ENCODE measurements around the gene IFFO2. TPM values are rescaled to one million over a fixed set of nuclear protein-coding genes. Genes with fewer than 3 reads are reported as not detected.

IFFO2 gene
- total and polyA plus RNA-seq, 2 of the 13 experiments (the other 11 are each of a cell fraction or from before 2014, with no cell fraction given) = 7.3 to 16.7 TPM

DNA sequence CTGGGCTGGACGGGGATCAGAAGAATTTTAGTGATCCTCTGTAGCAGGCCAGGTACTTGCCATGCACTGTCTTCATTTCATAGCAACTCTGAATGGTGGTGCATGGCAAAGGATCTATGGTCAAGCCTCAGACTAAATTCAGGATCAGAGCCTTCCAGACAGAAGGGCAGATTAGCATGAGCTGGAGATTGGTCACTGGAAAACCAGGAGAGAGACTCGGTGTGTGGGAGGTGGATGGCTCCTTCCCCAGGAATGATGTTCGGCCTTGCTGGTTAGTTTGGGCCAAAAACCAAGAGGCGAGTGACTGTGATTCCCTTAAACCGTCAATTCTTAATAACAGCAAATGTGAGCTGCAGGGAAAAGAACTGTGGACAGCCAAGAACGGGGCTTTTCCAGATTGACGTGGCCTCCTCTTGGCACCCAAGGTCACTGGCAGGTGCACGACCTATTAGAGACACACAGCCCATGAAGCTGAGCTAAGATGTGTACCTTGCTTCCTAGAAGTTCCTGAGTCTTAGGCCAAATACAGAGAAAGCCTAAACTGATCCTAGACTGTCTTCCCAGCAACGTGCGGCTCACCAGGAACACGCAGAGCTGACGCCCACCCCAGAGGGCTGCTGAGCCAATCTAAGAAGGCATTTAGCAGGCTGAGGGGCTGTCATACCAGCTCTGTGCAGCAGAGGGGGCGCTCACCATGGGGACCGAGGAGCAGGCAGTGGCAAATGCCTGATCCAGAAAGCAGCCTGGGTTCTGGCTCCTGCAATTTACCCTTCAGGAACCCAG, 72.6 kb downstream of the IFFO2 start (continued):
- TF ChIP-seq FOXC1 (CRISPR knock-in tag; IDR thresholded peaks at IDR 0.05; ENCODE audit: borderline replicate concordance) (peak; percentile 18; the same call in 1 of the 2 replicates), SAP130 (CRISPR knock-in tag; IDR thresholded peaks at IDR 0.05; ENCODE audit: low read depth) (0 out of 2 replicates have a peak, but pooled peaks have one; percentile 36), ZSCAN12 (CRISPR knock-in tag; IDR thresholded peaks at IDR 0.05) (no peak), XRCC5 (optimal IDR thresholded peaks at IDR 0.05; ENCODE audit: low read length) (peak; percentile 73), ZNF7 (CRISPR knock-in tag; IDR thresholded peaks at IDR 0.05) (no peak), PBX2 (CRISPR knock-in tag; IDR thresholded peaks at IDR 0.05) (no peak), KAT2B (IDR thresholded peaks at IDR 0.05; ENCODE audit: borderline replicate concordance, low read depth, low read length) (no peak), ZNF788 (CRISPR knock-in tag; IDR thresholded peaks at IDR 0.05; ENCODE audit: borderline replicate concordance) (0 out of 2 replicates have a peak, but pooled peaks have one; percentile 37), LCORL (IDR thresholded peaks at IDR 0.05) (no peak), LCORL (CRISPR knock-in tag; IDR thresholded peaks at IDR 0.05) (peak; percentile 48; the same call in 1 of the 2 replicates), JUN (CRISPR knock-in tag; IDR thresholded peaks at IDR 0.05) (no peak), MAFG (CRISPR knock-in tag; IDR thresholded peaks at IDR 0.05) (no peak), TOPORS (CRISPR knock-in tag; IDR thresholded peaks at IDR 0.05) (no peak), ZNF414 (CRISPR knock-in tag; IDR thresholded peaks at IDR 0.05) (0 out of 2 replicates have a peak, but pooled peaks have one; percentile 44), TBX2 (CRISPR knock-in tag; IDR thresholded peaks at IDR 0.05; ENCODE audit: borderline replicate concordance) (no peak), ZBTB20 (CRISPR knock-in tag; IDR thresholded peaks at IDR 0.05; ENCODE audit: borderline replicate concordance, low read depth) (no peak)
- TF ChIP-seq, protein P1, sequence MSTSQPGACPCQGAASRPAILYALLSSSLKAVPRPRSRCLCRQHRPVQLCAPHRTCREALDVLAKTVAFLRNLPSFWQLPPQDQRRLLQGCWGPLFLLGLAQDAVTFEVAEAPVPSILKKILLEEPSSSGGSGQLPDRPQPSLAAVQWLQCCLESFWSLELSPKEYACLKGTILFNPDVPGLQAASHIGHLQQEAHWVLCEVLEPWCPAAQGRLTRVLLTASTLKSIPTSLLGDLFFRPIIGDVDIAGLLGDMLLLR (CRISPR knock-in tag; IDR thresholded peaks at IDR 0.05) = no peak
- TF ChIP-seq, protein P2, sequence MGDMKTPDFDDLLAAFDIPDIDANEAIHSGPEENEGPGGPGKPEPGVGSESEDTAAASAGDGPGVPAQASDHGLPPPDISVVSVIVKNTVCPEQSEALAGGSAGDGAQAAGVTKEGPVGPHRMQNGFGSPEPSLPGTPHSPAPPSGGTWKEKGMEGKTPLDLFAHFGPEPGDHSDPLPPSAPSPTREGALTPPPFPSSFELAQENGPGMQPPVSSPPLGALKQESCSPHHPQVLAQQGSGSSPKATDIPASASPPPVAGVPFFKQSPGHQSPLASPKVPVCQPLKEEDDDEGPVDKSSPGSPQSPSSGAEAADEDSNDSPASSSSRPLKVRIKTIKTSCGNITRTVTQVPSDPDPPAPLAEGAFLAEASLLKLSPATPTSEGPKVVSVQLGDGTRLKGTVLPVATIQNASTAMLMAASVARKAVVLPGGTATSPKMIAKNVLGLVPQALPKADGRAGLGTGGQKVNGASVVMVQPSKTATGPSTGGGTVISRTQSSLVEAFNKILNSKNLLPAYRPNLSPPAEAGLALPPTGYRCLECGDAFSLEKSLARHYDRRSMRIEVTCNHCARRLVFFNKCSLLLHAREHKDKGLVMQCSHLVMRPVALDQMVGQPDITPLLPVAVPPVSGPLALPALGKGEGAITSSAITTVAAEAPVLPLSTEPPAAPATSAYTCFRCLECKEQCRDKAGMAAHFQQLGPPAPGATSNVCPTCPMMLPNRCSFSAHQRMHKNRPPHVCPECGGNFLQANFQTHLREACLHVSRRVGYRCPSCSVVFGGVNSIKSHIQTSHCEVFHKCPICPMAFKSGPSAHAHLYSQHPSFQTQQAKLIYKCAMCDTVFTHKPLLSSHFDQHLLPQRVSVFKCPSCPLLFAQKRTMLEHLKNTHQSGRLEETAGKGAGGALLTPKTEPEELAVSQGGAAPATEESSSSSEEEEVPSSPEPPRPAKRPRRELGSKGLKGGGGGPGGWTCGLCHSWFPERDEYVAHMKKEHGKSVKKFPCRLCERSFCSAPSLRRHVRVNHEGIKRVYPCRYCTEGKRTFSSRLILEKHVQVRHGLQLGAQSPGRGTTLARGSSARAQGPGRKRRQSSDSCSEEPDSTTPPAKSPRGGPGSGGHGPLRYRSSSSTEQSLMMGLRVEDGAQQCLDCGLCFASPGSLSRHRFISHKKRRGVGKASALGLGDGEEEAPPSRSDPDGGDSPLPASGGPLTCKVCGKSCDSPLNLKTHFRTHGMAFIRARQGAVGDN (CRISPR knock-in tag; IDR thresholded peaks at IDR 0.05) = peak; percentile 34; the same call in 1 of the 2 replicates
- TF ChIP-seq, protein P3, sequence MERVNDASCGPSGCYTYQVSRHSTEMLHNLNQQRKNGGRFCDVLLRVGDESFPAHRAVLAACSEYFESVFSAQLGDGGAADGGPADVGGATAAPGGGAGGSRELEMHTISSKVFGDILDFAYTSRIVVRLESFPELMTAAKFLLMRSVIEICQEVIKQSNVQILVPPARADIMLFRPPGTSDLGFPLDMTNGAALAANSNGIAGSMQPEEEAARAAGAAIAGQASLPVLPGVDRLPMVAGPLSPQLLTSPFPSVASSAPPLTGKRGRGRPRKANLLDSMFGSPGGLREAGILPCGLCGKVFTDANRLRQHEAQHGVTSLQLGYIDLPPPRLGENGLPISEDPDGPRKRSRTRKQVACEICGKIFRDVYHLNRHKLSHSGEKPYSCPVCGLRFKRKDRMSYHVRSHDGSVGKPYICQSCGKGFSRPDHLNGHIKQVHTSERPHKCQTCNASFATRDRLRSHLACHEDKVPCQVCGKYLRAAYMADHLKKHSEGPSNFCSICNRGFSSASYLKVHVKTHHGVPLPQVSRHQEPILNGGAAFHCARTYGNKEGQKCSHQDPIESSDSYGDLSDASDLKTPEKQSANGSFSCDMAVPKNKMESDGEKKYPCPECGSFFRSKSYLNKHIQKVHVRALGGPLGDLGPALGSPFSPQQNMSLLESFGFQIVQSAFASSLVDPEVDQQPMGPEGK (CRISPR knock-in tag; IDR thresholded peaks at IDR 0.05) = 0 out of 2 replicates have a peak, but pooled peaks have one; percentile 20
